Stimulated activated CD4-positive, alpha-beta T cell treated with anti-CD3 and anti-CD28 coated beads, Interleukin-15, amount 100 ng/mL, for 1 hour (primary cell): ENCODE results near the gene RASL10A.

Experiments
- DNase-seq, 2 donors: peaks; one replicate each; pipeline ENCODE4 v3.0.0-alpha.2; 2020; ENCODE audit warnings: low read depth in 1 of 2, low spot score in 1 of 2

The RASL10A gene

GRCh38 chr22:29323641-29324040 is 8.1 kb upstream of the RASL10A start:
- DNase-seq, result no peak

GRCh38 chr22:29320546-29320945 is 5.0 kb upstream of the RASL10A start:
- no peak for DNase-seq

- no peak for DNase-seq
Observed at GRCh38 chr22:29319072-29319471, 3.6 kb upstream of the RASL10A start.

- no peak for DNase-seq
Observed at GRCh38 chr22:29317827-29318454, 2.4 kb upstream of the RASL10A start.

- no peak for DNase-seq
Observed at GRCh38 chr22:29316141-29316828, 788 bp upstream of the RASL10A start.

GRCh38 chr22:29314537-29315285 is 786 bp downstream of the RASL10A start:
- no peak for DNase-seq

DNA sequence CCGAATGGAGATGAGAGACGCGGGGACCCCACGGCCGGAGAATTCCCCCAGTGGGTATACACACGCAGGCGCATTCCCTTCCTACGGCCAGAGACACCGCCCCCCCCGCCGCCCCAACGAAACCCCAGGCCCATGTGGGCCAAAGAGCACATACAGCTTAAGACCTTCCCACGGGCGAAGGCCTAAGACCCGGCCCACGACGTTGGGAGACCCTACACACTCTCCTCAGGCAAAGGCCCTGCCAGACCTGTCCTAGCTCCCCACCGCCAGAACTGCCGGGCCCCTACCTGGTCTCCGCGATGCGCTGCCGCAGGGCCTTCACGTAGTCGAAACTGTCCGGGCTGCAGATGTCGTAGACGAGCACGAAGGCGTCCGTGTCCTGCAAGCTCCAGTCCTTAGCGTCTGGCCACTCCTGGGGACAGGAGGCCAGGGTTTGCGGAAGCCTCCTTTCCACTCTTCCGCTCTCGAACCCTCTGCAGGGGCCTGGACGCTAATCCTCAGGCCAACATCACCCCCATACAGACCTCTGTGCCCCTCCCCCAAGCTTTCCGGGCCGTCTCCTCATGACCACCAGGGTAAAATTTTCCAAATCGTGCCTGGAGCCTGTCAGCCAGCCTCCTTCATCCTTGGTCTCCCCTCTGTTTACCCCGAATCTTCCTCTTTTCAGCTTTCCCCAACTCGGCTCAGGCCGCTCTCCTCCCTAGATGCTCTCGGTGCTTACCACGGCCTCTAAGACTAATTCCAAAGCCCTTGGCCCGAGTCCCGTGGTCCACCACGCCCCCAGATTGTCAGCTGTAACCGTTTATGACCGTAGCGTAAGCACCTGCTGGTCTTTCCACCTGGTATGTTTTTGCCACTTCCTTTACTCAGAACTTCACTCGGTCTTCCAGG is 1.7 kb downstream of the RASL10A start:
- DNase-seq, result no peak

DNA sequence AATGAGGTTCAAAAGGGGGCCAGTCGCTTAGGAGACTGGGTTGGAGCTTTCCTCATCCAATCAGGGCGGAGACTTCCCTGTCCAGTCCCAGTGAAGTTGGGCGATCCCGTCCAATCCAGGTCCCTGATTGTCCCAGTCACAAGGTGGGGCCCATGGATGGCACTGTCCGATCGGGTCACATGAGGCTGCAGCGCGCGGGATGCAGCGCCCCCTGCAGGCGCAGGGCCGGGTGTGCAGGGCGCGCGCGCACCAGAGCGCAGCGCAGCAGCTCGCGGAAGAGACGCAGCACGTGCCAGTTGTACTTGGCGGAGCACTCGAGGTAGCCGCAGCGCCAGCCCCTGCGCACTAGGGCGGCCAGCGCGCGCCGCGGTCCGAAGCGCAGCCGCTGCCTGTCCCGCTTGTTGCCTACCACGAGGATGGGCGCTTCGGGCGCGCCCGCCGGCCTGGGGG is 2.3 kb downstream of the RASL10A start:
- DNase-seq, result no peak

DNA sequence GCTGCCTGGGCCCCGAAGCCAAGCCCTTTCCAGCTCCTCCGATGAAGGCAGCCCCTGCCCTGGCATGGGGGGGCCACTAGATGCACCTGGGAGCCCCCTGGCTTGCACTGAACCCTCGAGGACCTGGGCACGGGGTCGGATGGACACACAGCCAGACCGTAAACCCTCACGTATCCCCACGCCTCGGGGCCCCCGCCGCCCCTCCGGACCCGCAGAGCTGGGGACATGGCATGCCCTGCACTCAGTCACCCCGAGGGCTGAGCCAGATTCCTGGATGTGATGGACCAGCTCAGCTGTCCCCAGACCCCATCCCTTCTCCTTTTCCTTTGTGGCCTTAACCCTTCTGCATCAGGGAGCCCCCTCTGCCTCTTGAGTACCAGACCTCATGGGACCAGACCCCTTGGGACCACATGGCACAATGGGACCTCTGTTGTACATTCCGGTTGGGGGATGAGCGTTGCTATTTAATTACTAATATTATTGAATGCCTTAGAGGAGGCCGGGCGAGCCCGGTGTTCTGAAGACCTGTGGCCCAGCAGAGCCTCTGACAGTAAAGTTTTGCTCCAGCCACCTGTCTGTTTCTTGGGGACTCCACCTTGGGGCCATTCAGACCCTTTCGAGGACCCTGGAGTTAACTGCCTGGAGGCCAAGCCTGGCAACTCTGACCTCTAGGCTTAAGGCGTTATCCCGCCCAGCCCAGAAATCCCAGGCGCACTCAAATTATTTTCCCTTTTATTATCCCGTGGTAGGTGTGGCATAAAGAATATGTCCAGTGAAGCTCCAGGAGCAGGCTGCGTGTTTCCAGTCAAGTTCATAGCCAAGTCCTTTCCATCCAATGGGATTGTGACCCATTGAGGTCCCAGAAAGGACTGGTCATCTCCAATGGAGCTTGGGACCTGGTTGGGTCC is 3.0 kb downstream of the RASL10A start:
- DNase-seq, result no peak

DNA sequence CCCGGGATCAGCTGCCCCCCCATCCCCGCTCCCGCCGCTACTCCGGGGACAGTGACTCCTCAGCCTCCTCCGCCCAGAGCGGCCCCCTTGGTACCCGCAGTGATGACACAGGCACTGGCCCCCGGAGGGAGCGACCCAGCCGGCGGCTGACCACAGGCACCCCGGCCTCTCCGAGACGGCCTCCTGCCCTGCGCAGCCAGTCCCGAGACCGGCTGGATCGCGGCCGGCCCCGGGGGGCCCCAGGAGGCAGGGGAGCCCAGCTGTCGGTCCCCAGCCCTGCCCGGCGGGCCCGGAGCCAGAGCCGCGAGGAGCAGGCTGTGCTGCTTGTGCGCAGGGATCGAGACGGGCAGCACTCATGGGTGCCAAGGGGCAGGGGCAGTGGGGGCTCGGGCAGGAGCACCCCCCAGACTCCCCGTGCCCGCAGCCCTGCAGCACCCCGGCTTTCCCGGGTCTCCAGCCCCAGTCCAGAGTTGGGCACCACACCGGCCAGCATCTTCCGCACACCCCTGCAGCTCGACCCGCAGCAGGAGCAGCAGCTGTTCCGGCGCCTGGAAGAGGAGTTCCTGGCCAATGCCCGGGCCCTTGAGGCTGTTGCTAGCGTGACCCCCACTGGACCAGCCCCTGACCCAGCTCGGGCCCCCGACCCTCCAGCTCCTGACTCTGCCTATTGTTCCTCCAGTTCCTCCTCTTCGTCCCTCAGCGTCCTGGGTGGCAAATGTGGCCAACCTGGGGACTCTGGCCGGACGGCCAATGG is 3.9 kb downstream of the RASL10A start:
- no peak for DNase-seq

DNA sequence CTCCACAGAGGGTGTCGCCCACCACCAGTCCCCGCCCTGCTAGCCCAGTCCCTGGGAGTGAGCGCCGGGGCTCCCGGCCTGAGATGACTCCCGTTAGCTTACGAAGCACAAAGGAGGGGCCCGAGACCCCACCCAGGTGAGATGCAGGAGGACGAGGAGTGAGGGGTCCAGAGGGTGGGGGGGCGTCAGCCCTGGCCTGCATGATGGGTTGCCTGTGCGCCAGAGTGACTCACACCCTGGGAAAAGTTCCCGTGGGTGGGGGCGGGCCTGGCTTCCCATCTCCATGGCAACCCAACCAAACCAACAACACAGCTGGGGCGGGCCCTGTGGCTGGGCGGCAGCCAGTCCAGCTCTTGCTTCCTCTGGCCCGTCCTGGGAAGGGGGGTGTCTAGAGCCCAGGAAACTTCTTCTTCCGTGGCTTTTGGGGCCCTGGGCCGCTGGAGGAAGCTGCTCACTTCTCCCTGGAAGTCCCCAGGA is 4.6 kb downstream of the RASL10A start:
- peak in 1 of 2 donors; percentile 41 for DNase-seq

GRCh38 chr22:29310065-29310862 is 5.2 kb downstream of the RASL10A start:
- DNase-seq, result no peak

- no peak for DNase-seq
Observed at GRCh38 chr22:29309332-29310064, 6.0 kb downstream of the RASL10A start.

DNA sequence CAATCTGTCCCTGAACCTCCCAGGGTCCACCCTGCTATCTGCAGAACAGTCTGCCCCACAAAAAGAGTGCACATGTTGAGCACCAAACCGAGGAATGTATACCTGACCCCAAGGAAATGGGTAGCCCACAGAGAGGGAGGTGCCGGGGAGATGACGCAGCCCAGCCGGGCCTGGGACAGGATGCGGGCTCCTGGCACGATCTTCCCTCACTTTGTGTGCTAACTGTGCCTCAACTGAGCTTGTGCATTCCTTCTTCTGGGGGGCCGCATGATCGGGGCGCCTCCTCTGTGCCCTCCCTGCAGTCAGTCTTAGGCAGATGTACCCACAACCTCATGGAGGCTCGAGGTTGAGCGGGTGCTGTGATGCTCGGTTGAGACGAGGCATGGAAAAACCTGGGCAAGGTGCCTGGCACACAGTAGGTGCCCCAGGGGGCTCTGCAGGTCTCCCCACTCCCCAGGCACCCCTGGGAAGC is 6.7 kb downstream of the RASL10A start:
- DNase-seq, result no peak

DNA sequence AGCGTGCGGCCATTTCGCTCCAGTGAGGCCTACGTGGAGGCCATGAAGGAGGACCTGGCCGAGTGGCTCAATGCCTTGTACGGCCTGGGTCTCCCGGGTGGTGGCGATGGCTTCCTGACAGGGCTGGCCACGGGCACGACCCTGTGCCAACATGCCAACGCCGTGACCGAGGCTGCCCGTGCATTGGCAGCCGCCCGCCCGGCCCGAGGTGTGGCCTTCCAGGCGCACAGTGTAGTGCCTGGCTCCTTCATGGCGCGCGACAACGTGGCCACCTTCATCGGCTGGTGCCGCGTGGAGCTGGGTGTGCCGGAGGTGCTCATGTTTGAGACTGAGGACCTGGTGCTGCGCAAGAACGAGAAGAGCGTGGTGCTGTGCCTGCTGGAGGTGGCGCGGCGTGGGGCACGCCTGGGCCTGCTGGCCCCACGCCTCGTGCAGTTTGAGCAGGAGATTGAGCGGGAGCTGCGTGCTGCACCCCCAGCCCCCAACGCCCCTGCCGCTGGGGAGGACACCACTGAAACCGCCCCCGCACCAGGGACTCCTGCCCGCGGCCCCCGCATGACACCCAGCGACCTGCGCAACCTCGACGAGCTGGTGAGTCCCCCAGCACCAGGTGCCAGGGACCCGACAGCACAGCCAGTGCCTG is 7.2 kb downstream of the RASL10A start:
- no peak for DNase-seq

DNA sequence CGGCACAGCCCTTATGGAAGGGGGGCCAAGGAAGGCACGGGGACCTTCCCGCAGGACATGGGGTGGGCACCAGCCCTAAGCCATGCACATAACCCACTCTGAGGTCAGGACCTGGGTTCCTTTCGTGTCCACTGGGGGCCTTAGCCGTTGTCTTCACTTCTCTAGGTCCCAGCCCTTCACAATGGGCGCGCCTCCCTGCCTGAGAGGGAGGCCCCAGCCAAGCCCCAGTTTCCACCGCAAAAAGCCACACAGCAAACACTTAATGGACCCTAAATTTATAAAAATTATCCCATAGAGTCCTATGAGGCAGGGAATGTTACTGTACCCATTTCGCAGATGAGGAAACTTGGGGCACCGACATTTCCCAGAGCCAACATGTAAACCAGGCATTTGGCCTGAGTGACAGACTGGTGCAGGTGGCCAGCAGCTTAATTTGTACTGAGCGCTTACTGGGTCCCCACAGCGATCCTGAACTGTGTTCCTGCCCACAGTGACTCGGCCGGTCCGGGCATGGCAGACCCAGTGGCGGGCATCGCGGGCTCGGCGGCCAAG is 7.8 kb downstream of the RASL10A start:
- no peak for DNase-seq
